IPS DF 6.9 (cell line): ENCODE results near the gene ZNF772.
"Not testable (repeated sequence)": the region's sequence is repeated elsewhere in the genome, so short reads cannot be mapped to it uniquely, and the experiment has no call there.

Source experiments
- DNase-seq: peaks from one replicate; pipeline ENCODE4 v3.0.0-alpha.2; 2013; ENCODE audit warnings: low read depth, low spot score
- H3K27ac ChIP-seq: one replicate; pipeline ENCODE4 v1.5.1; 2013; ENCODE audit warnings: low read length, control low read depth
- H3K27me3 ChIP-seq: 2 replicates; pipeline ENCODE4 v1.6.1; 2013; ENCODE audit warnings: mild to moderate bottlenecking, low read length; ENCODE audit not compliant: control insufficient read depth, insufficient read depth
- H3K36me3 ChIP-seq: 2 replicates; pipeline ENCODE4 v1.6.1; 2013; ENCODE audit warnings: low read length; ENCODE audit not compliant: control insufficient read depth, insufficient read depth
- H3K4me1 ChIP-seq: 2 replicates; pipeline ENCODE4 v1.6.1; 2013; ENCODE audit warnings: low read length; ENCODE audit not compliant: control insufficient read depth, insufficient read depth
- H3K4me3 ChIP-seq: 2 replicates; pipeline ENCODE4 v1.5.1; 2013; ENCODE audit warnings: mild to moderate bottlenecking, low read length
- H3K9me3 ChIP-seq: 2 replicates; pipeline ENCODE4 v1.6.1; 2013; ENCODE audit warnings: low read length, inconsistent platforms; ENCODE audit not compliant: control insufficient read depth, insufficient read depth
- WGBS: extraction: QIAGEN DNeasy Blood & Tissue Kit; methylation state at CpG from one replicate; pipeline ENCODE4 v1.1.7; 2013; ENCODE audit warnings: mixed read lengths, missing lambda C conversion rate; ENCODE audit not compliant: insufficient read length, insufficient coverage; 5-methylcytosine and 5-hydroxymethylcytosine counted together

Gene ZNF772

DNA sequence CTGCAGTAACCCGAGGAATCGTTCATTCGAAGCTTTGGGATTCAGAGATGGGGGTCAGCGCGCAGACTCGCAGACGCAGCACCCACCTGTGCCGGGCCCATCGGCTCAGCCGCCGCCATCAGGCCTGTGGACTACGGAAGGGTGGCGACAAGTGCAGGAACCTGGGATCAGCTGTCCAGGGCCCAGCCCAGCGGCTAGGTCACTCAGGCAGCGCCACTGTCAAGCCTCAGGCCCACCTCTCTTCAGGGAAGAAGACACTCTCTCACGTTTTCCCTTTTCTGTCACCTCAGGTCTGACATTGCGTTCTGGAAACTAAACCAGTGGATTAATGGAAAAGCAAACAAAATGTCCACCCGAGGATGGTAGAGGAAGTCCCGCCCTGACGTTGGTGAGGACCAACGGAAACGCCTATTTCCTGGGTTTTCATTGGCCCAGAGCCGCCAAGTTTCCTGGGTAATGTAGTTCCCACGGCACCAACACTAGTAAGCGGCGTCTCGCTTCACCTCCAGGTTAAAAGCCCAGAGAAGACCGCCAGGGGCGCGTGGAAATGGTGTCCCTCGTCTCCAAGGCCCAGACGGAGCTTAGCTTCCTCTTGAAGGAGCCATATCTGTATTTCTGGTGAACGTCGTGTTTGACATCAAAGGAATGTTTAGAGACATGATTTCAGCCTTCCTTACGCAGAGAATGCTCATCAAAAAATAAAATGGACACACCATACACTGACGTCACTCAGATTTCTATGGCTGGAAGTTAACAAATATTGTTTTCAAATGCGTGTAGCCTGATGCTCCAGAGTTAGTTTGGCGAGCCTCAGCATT is at the start of gene ZNF772:
TSS of gene ZNF772 (minus strand) at position 376 of the 818 bp plus-strand sequence. CDS start at position 119, 257 bp downstream.
- Histone ChIP-seq H3K4me3 (peak within 1 kb of the TSS; percentile 80), H3K27me3 (no peaks in the 10 kb centered on the region), H3K4me1 (no peaks in the 10 kb centered on the region), H3K9me3 (peaks cover 20% of the 10 kb centered on the region), H3K36me3 (peaks cover 27% of the 10 kb centered on the region), H3K27ac (no peak within 1 kb of the TSS)
- peak; percentile 91 for DNase-seq
- no CpG with 5 or more reads among the region's 38 CpGs for WGBS

DNA sequence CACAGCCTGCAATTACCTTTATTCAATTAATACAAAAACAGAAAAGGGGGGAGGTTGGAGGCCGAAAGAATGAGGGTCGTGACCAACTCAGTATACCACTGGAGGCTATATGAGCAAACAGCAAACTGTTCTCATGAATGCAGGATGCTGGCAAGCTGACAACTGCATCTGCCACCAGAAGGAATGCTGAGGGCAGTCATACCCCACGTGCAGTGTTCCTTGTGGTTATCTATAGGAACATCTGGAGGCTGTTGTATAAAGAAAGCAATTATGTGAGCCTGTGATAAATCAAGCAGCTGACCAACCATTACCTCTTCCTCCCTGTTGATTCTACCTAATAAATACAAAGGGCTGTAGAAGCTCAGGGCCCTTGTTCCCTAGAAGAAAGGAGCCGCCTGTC is 40.7 kb upstream of the ZNF772 start:
- H3K27ac ChIP-seq, H3K9me3 ChIP-seq, H3K36me3 ChIP-seq, H3K4me3 ChIP-seq, DNase-seq, H3K4me1 ChIP-seq, H3K27me3 ChIP-seq: not testable (repeated sequence)
- WGBS: no CpG with 5 or more reads among the region's 4 CpGs

DNA sequence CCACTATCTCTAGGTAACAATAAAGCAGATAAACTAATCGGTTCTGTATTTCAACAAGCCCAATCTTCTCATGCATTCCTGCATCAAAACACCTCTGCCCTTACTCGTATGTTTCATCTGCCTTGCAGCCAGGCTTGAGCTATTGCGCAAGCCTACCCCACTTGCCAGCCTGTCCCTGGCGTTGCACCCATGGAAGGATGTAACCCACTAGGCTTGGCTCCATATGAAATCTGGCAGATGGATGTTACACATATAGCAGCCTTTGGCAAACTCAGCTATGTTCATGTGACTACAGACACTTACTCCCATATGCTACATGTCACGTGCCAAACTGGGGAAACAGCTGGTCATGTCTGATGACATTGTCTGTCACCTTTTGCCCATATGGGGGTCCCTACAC is 37.9 kb upstream of the ZNF772 start:
- H3K4me1 ChIP-seq: no peaks in the 10 kb centered on the region
- WGBS: no CpG with 5 or more reads among the region's 5 CpGs
- H3K27me3 ChIP-seq: no peaks in the 10 kb centered on the region
- H3K36me3 ChIP-seq: no peaks in the 10 kb centered on the region
- H3K27ac ChIP-seq: no peak overlapping the region
- no peaks in the 10 kb centered on the region; the same call in 1 of the 2 replicates for H3K9me3 ChIP-seq
- H3K4me3 ChIP-seq: no peak overlapping the region
- no peak for DNase-seq

DNA sequence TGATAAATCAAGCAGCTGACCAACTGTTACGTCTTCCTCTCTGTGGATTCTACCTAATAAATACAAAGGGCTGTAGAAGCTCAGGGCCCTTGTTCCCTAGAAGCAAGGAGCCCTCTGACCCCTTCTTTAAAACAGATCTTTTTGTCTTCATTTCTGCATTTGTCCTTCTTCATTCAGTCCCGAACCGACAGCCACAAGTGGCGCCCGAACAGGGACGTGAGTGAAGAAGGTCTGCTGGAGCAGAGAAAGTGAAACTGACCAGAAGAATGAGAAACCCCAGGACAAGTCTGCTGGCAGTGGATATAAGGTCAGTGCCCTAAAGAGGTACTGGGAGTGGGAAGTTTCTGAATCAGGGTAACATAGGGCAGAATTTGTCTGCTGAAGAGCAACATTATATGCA is 35.5 kb upstream of the ZNF772 start:
- no peak for DNase-seq
- Histone ChIP-seq H3K36me3 (no peaks in the 10 kb centered on the region), H3K9me3 (no peaks in the 10 kb centered on the region; the same call in 1 of the 2 replicates), H3K4me1 (no peaks in the 10 kb centered on the region), H3K27ac (no peak overlapping the region), H3K27me3 (no peaks in the 10 kb centered on the region), H3K4me3 (no peak overlapping the region)
- no CpG with 5 or more reads among the region's 6 CpGs for WGBS

DNA sequence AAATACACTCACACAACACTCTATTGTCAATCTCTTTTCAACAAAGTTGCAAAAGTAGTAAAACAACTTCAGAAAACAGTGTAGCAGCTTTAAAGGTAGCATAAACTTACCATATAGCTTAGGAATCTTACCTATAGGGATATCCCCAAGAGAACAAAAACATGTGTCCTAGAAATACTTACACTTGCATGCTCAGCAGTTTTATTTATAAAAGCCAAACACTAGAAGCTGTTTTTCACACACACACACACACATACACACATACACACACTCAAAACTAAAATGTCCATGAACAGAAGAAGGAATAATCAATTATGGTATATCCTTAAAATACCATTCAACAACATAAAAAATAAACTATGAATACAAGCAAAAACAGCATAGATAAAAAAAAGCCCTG is 34.1 kb upstream of the ZNF772 start:
- no peaks in the 10 kb centered on the region for H3K27me3 ChIP-seq
- H3K36me3 ChIP-seq: peaks cover 3% of the 10 kb centered on the region; the same call in 1 of the 2 replicates
- no peak for DNase-seq
- no peaks in the 10 kb centered on the region; the same call in 1 of the 2 replicates for H3K9me3 ChIP-seq
- H3K4me3 ChIP-seq: no peak overlapping the region
- H3K4me1 ChIP-seq: no peaks in the 10 kb centered on the region; the same call in 1 of the 2 replicates
- H3K27ac ChIP-seq: no peak overlapping the region

DNA sequence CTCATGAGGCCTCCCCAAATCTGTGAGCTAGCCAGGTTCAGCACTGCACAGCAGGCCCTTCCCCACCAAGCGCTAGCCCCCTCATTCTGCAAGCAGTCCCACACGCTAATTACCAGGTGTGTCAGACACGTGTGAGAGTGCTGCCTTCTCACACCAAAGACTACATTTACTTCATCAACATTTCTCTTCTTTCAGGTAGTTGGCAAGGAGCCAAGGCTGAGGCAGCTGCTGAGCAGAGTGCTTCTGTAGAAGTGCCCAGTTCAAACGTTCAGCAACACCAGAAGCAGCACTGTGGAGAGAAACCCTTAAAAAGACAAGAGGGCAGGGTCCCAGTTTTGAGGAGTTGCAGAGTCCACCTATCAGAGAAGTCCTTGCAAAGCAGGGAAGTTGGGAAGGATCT is 28.8 kb upstream of the ZNF772 start:
- Histone ChIP-seq H3K27me3 (no peaks in the 10 kb centered on the region), H3K9me3 (no peaks in the 10 kb centered on the region), H3K36me3 (peaks cover 8% of the 10 kb centered on the region; the same call in 1 of the 2 replicates), H3K4me3 (no peak overlapping the region), H3K27ac (no peak overlapping the region), H3K4me1 (no peaks in the 10 kb centered on the region; the same call in 1 of the 2 replicates)
- no peak for DNase-seq
- no CpG with 5 or more reads among the region's 4 CpGs for WGBS

DNA sequence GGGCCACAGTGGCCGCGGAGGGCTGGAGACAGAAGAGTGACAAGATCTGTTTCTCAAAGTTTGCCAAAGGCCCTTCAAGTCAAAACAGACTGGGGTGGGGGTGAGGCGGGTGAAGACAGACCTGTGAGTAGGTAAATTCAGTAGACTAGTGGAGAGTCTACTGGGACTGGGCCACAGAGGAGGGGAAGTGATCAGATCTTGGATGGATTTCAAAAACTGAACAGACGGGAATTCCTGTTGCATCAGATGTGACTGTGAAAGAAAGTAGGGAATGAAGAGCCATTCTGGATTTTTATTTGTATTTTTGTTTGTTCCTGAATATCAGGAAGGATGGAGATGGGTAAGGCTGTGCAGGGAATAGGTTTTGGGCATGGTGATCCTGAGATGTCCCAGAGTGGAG is 23.0 kb upstream of the ZNF772 start:
- H3K36me3 ChIP-seq, H3K9me3 ChIP-seq, H3K4me3 ChIP-seq, DNase-seq, H3K27ac ChIP-seq, H3K4me1 ChIP-seq, H3K27me3 ChIP-seq: not testable (repeated sequence)
- WGBS: no CpG with 5 or more reads among the region's 4 CpGs

DNA sequence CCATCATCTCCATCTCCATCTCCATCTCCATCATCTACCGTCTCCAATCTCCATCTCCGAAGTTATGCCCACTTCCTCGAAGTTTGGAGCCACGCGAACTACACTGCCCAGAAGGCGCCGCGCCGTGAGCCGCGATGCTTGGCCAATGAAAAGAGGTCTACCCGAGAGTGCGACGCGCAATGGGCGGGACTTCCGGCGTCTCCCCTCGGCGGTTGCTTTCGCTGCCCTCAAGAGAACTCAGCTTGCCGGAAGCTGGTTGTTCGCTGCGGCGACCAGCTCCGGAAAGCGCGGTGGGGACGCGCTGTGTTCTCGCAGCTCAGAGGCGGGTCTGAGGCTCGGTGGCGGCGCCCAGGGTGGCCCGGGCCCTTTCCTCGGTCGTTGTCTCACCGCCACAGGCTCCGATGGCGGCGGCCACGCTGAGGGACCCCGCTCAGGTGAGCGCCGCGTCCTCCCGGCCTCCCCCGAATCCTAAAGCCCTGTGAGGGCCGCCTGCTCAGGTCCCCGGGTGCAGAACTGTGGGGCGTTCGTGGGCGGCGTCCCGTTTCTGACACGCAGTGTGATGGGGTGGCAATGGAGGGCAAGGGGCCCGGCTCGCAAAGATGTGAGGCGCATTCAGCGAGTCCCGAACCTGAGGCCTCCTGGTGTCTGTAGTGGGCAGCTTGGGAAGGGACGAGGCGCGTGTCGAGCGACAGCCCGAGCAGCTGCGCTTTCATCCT is 22.5 kb upstream of the ZNF772 start, which contains the start of gene ZNF773:
TSS of gene ZNF773 (plus strand) at position 259 of the 716 bp plus-strand sequence. CDS start at position 402, 143 bp downstream.
- H3K9me3 ChIP-seq, H3K27ac ChIP-seq, H3K4me1 ChIP-seq, H3K27me3 ChIP-seq, H3K36me3 ChIP-seq: not testable (repeated sequence)
- H3K4me3 ChIP-seq: peak within 1 kb of the TSS; percentile 93
- 100% methylated on average over 3 of the region's 69 CpGs for WGBS
- peak; percentile 92 for DNase-seq

DNA sequence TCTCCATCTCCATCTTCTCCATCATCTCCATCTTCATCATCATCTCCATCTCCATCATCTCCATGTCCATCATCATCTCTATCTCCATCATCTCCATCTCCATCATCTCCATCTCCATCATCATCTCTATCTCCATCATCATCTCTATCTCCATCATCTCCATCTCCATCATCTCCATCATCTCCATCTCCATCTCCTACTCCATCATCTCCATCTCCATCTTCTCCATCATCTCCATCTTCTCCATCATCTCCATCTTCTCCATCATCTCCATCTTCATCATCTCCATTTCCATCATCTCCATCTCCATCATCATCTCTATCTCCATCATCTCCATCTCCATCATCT is 21.9 kb upstream of the ZNF772 start:
- not testable (repeated sequence) for H3K36me3 ChIP-seq, H3K4me3 ChIP-seq, H3K27me3 ChIP-seq, H3K9me3 ChIP-seq, H3K27ac ChIP-seq, H3K4me1 ChIP-seq, DNase-seq

DNA sequence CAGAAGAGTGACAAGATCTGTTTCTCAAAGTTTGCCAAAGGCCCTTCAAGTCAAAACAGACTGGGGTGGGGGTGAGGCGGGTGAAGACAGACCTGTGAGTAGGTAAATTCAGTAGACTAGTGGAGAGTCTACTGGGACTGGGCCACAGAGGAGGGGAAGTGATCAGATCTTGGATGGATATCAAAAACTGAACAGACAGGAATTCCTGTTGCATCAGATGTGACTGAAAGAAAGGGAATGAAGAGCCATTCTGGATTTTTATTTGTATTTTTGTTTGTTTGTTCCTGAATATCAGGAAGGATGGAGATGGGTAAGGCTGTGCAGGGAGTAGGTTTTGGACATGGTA is 10.9 kb upstream of the ZNF772 start:
- not testable (repeated sequence) for H3K9me3 ChIP-seq, H3K4me3 ChIP-seq, H3K4me1 ChIP-seq, H3K27me3 ChIP-seq, DNase-seq, H3K27ac ChIP-seq
- H3K36me3 ChIP-seq: peaks cover 14% of the 10 kb centered on the region
- whole genome bisulfite sequencing: no CpG with 5 or more reads among the region's 1 CpG
